Stimulated activated CD8-positive, alpha-beta memory T cell treated with anti-CD3 and anti-CD28 coated beads, Interleukin-15, amount 100 ng/mL, for 48 hours (primary cell): Measurements from ENCODE around the gene HPGDS.
"Not testable (repeated sequence)": the region's sequence is repeated elsewhere in the genome, so short reads cannot be mapped to it uniquely, and the experiment has no call there.

Experiments used
- DNase-seq, 2 donors: peaks; one replicate each; pipeline ENCODE4 v3.0.0-alpha.2; 2020; ENCODE audit warnings: low read depth in 2 of 2

The HPGDS gene

GRCh38 chr4:94342694-94343093, at the start of gene HPGDS:
HPGDS (minus strand) TSS chr4:94342836; CDS start chr4:94334629, 8,207 bp downstream.
- no peak for DNase-seq

GRCh38 chr4:94390804-94391410, 48.3 kb upstream of the HPGDS start:
- DNase-seq, result no peak

GRCh38 chr4:94389595-94390267, 47.1 kb upstream of the HPGDS start:
- no peak for DNase-seq

GRCh38 chr4:94387965-94388364, 45.3 kb upstream of the HPGDS start:
- DNase-seq, result not testable (repeated sequence)

- DNase-seq, result not testable (repeated sequence)
Measured at GRCh38 chr4:94385452-94385851, 42.8 kb upstream of the HPGDS start.

- not testable (repeated sequence) for DNase-seq
Measured at GRCh38 chr4:94382891-94383290, 40.3 kb upstream of the HPGDS start.

GRCh38 chr4:94378047-94378446, 35.4 kb upstream of the HPGDS start:
- no peak for DNase-seq

- no peak for DNase-seq
Measured at GRCh38 chr4:94377294-94377693, 34.7 kb upstream of the HPGDS start.

- DNase-seq, result no peak
Measured at GRCh38 chr4:94375364-94375763, 32.7 kb upstream of the HPGDS start.

- no peak for DNase-seq
Measured at GRCh38 chr4:94373752-94374151, 31.1 kb upstream of the HPGDS start.

- DNase-seq, result no peak
Measured at GRCh38 chr4:94372991-94373390, 30.4 kb upstream of the HPGDS start.

- DNase-seq, result no peak
Measured at GRCh38 chr4:94372228-94372978, 29.8 kb upstream of the HPGDS start.

GRCh38 chr4:94371290-94371689, 28.7 kb upstream of the HPGDS start:
- DNase-seq, result no peak

GRCh38 chr4:94370533-94371254, 28.1 kb upstream of the HPGDS start:
- DNase-seq, result no peak

- DNase-seq, result no peak
Measured at GRCh38 chr4:94369046-94369445, 26.4 kb upstream of the HPGDS start.

- DNase-seq, result no peak
Measured at GRCh38 chr4:94368459-94368858, 25.8 kb upstream of the HPGDS start.

GRCh38 chr4:94365304-94365703, 22.7 kb upstream of the HPGDS start:
- no peak for DNase-seq

GRCh38 chr4:94364527-94364926, 21.9 kb upstream of the HPGDS start:
- DNase-seq, result no peak

GRCh38 chr4:94363136-94363655, 20.6 kb upstream of the HPGDS start:
- DNase-seq, result no peak

GRCh38 chr4:94359838-94360237, 17.2 kb upstream of the HPGDS start:
- no peak for DNase-seq

GRCh38 chr4:94359221-94359620, 16.6 kb upstream of the HPGDS start:
- no peak for DNase-seq

- DNase-seq, result no peak
Measured at GRCh38 chr4:94358101-94358500, 15.5 kb upstream of the HPGDS start.
